ENCODE data around the gene KCNH5.

Gene KCNH5

GRCh38 chr14:62734831-62735230, 310.4 kb downstream of the KCNH5 start:
- no peak for DNase-seq

GRCh38 chr14:62722406-62722805, 322.9 kb downstream of the KCNH5 start:
- DNase-seq = no peak

- DNase-seq = no peak
These were observed 326.6 kb downstream of the KCNH5 start for GRCh38 chr14:62718629-62719028.

- no peak for DNase-seq
These were observed 333.8 kb downstream of the KCNH5 start for GRCh38 chr14:62711351-62712023.

- DNase-seq = no peak
These were observed 334.4 kb downstream of the KCNH5 start for GRCh38 chr14:62710811-62711210.

- DNase-seq = no peak
These were observed 335.5 kb downstream of the KCNH5 start for GRCh38 chr14:62709773-62710172.

GRCh38 chr14:62706217-62706616, 339.0 kb downstream of the KCNH5 start:
- no peak for DNase-seq

- no peak for DNase-seq
These were observed 347.8 kb downstream of the KCNH5 start for GRCh38 chr14:62697461-62697860.

GRCh38 chr14:62696929-62697328, 348.3 kb downstream of the KCNH5 start:
- DNase-seq = no peak

- DNase-seq = no peak
These were observed 348.8 kb downstream of the KCNH5 start for GRCh38 chr14:62696331-62696924.

- no peak for DNase-seq
These were observed 351.2 kb downstream of the KCNH5 start for GRCh38 chr14:62694075-62694474.

- DNase-seq = no peak
These were observed 352.7 kb downstream of the KCNH5 start for GRCh38 chr14:62692490-62693106.

GRCh38 chr14:62691647-62692489, 353.4 kb downstream of the KCNH5 start:
- peak; percentile 24 for DNase-seq

GRCh38 chr14:62689733-62690132, 355.5 kb downstream of the KCNH5 start:
- no peak for DNase-seq

GRCh38 chr14:62687818-62688217, 357.4 kb downstream of the KCNH5 start:
- DNase-seq = no peak

GRCh38 chr14:62684376-62684775, 360.9 kb downstream of the KCNH5 start:
- no peak for DNase-seq

GRCh38 chr14:62682208-62682607, 363.1 kb downstream of the KCNH5 start:
- DNase-seq = no peak

GRCh38 chr14:62674563-62675237, 370.6 kb downstream of the KCNH5 start:
- no peak for DNase-seq

GRCh38 chr14:62673014-62673755, 372.1 kb downstream of the KCNH5 start:
- peak; percentile 43 for DNase-seq

GRCh38 chr14:62670526-62670925, 374.7 kb downstream of the KCNH5 start:
- no peak for DNase-seq

GRCh38 chr14:62667421-62667914, 377.8 kb downstream of the KCNH5 start:
- no peak for DNase-seq

- peak; percentile 49 for DNase-seq
These were observed 380.0 kb downstream of the KCNH5 start for GRCh38 chr14:62665286-62665685.

Data from eye (tissue), 1 donor.